Lung (tissue), 12 donors: ENCODE measurements around the gene NCOA1. TPM values are rescaled to one million over a fixed set of nuclear protein-coding genes. Genes with fewer than 3 reads are reported as not detected.
"Not testable (repeated sequence)": the region's sequence is repeated elsewhere in the genome, so short reads cannot be mapped to it uniquely, and the experiment has no call there.

ENCODE experiments used
- ATAC-seq: fragments of 200-7000 bp; cut with Tn5 transposase; one replicate; pipeline ENCODE4 v1.9.1; 2020; ENCODE audit warnings: moderate number of reproducible peaks; ENCODE audit not compliant: insufficient read depth, low FRiP score
- DNase-seq, 3 donors: peaks; one replicate each; pipeline ENCODE4 v3.0.0-alpha.2; 2013 to 2017
- H3K27ac ChIP-seq, 2 donors: one replicate each; pipeline ENCODE4 v1.5.1; 2013; ENCODE audit warnings: mild to moderate bottlenecking in 2 of 2, moderate library complexity in 2 of 2, control low read depth in 1 of 2, inconsistent platforms in 1 of 2, low read depth in 1 of 2, low read length in 1 of 2
- H3K27me3 ChIP-seq, 3 donors: one replicate each; pipeline ENCODE4 v1.5.1; 2013; ENCODE audit warnings: low read length in 2 of 3; ENCODE audit not compliant: control insufficient read depth in 3 of 3, insufficient read depth in 3 of 3
- H3K36me3 ChIP-seq, 4 donors: one replicate each; pipeline ENCODE4 v1.5.1; 2013; ENCODE audit warnings: low read length in 4 of 4, mild to moderate bottlenecking in 1 of 4, moderate library complexity in 1 of 4; ENCODE audit not compliant: control insufficient read depth in 4 of 4, insufficient read depth in 4 of 4
- H3K4me1 ChIP-seq, 5 donors: one replicate each; pipeline ENCODE4 v1.5.1; 2013; ENCODE audit warnings: low read length in 5 of 5, mild to moderate bottlenecking in 2 of 5, moderate library complexity in 1 of 5; ENCODE audit not compliant: control insufficient read depth in 5 of 5, insufficient read depth in 5 of 5
- H3K4me3 ChIP-seq: one replicate; pipeline ENCODE4 v1.5.1; 2013; ENCODE audit warnings: mild to moderate bottlenecking, control low read depth, moderate library complexity
- H3K9ac ChIP-seq, 2 donors: one replicate each; pipeline ENCODE4 v1.5.1; 2013; ENCODE audit warnings: low read length in 2 of 2, control low read depth in 1 of 2; ENCODE audit not compliant: insufficient read depth in 1 of 2
- H3K9me3 ChIP-seq, 4 donors: one replicate each; pipeline ENCODE4 v1.5.1; 2013; ENCODE audit warnings: low read length in 3 of 4, mild to moderate bottlenecking in 1 of 4, moderate library complexity in 1 of 4; ENCODE audit not compliant: control insufficient read depth in 4 of 4, insufficient read depth in 3 of 4
- WGBS, 2 donors: extraction: QIAGEN DNeasy Blood & Tissue Kit; methylation state at CpG; one replicate each; pipeline ENCODE4 v1.1.7; 2013; 5-methylcytosine and 5-hydroxymethylcytosine counted together
- polyA plus RNA-seq, 2 donors: library from polyadenylated mRNA; stranded (reverse); fragments of 200-250 nt; gene quantifications; one replicate each; pipeline ENCODE4 v1.2.1, GENCODE V29; 2013
- total RNA-seq, 2 donors: library from RNA; depleted of rRNA in 1 of 2; stranded (reverse); fragments of >200 nt in 1 of 2; gene quantifications; one replicate each; pipeline ENCODE4 v1.2.1, GENCODE V29; 2014 to 2021
- TF ChIP-seq, protein P1 (sequence below): IDR thresholded peaks from 2 replicates; pipeline ENCODE4 v1.5.1; 2012; ENCODE audit warnings: mild to moderate bottlenecking; ENCODE audit errors: control extremely low read depth, extremely low read depth
- donor health status: control.
- donor health status: control.
- donor health status: Bipolar disorder and iron deficiency.
- donor health status: healthy.
- donor health status: DM: yes; HTN: yes; CAD: no.

The NCOA1 gene
- total and polyA plus RNA-seq, 4 donors, result 8.3 to 123 (median 27.3) TPM

DNA sequence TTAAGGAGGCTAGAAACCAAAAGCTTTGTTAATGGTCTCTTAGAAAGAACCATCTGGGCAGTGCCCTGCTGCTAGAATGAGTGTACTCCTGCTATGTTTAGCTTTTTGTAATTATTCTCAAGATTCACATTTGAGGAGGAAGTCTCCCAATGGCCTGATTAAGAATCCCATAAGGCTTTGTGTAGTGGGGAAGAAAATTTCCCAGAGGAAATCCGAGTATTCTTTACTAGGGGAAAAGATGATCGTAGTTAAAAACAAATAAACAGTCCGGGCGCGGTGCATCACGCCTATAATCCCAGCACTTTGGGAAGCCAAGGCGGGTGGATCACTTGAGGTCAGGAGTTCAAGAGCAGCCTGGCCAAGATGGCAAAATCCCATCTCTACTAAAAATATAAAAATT, 184.3 kb downstream of the NCOA1 start:
- H3K36me3 ChIP-seq, result peaks cover 2 to 19% (median 5%) of the 10 kb centered on the region in 4 donors
- peaks cover 0 to 4% (median 0%) of the 10 kb centered on the region in 5 donors for H3K4me1 ChIP-seq
- H3K4me3 ChIP-seq, result no peak overlapping the region
- H3K9ac ChIP-seq, result no peak overlapping the region
- WGBS, 2 donors, result 69 to 87% methylated on average over 7 of the region's 7 CpGs
- ATAC-seq (no peak), DNase-seq (no peak)
- TF ChIP-seq, protein P1, sequence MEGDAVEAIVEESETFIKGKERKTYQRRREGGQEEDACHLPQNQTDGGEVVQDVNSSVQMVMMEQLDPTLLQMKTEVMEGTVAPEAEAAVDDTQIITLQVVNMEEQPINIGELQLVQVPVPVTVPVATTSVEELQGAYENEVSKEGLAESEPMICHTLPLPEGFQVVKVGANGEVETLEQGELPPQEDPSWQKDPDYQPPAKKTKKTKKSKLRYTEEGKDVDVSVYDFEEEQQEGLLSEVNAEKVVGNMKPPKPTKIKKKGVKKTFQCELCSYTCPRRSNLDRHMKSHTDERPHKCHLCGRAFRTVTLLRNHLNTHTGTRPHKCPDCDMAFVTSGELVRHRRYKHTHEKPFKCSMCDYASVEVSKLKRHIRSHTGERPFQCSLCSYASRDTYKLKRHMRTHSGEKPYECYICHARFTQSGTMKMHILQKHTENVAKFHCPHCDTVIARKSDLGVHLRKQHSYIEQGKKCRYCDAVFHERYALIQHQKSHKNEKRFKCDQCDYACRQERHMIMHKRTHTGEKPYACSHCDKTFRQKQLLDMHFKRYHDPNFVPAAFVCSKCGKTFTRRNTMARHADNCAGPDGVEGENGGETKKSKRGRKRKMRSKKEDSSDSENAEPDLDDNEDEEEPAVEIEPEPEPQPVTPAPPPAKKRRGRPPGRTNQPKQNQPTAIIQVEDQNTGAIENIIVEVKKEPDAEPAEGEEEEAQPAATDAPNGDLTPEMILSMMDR, result no peak
- no peaks in the 10 kb centered on the region for H3K27me3 ChIP-seq
- no peak overlapping the region for H3K27ac ChIP-seq
- no peaks in the 10 kb centered on the region for H3K9me3 ChIP-seq

DNA sequence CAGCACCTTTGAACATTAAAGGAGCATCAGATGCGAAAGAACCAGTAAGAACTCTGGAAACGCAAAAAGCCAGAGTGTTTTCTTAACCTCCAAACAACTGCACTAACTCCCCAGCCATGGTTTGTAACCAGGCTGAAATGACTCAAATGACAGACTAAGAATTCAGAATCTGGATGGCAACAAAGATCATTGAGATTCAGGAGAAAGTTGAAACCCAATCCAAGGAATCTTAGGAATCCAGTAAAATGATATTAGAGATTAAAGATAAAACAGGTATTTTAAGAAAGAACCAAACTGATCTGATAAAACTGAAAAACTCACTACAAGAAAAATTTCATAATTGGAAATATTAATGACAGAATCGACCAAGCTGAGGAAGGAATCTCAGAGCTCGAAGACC, 185.4 kb downstream of the NCOA1 start:
- Histone ChIP-seq H3K4me1 (peaks cover 0 to 4% (median 0%) of the 10 kb centered on the region in 5 donors), H3K4me3 (no peak overlapping the region), H3K9ac (no peak overlapping the region), H3K27ac (no peak overlapping the region), H3K9me3 (no peaks in the 10 kb centered on the region), H3K27me3 (no peaks in the 10 kb centered on the region), H3K36me3 (peaks cover 0 to 20% (median 7%) of the 10 kb centered on the region in 4 donors)
- ATAC-seq, result no peak
- no peak for DNase-seq
- WGBS, 2 donors, result 97% methylated on average over 4 of the region's 4 CpGs
- TF ChIP-seq, protein P1, result no peak

DNA sequence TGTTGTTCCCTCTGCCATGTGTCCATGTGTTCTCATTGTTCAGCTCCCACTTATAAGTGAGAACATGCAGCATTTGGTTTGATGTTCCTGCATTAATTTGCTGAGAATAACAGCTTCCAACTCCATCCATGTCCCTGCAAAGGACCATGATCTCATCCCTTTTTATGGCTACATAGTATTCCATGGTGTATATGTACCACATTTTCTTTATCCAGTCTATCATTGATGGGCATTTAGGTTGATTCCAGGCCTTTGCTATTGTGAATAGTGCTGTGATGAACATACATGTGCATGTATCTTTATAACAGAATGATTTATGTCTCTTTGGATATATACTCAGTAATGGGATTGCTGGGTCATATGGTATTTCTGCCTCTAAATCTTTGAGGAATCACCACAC, 187.0 kb downstream of the NCOA1 start:
- not testable (repeated sequence) for ATAC-seq, H3K9me3 ChIP-seq, H3K4me1 ChIP-seq, H3K4me3 ChIP-seq, DNase-seq, H3K27ac ChIP-seq, H3K9ac ChIP-seq, H3K27me3 ChIP-seq
- H3K36me3 ChIP-seq, result peaks cover 0 to 20% (median 7%) of the 10 kb centered on the region in 4 donors

DNA sequence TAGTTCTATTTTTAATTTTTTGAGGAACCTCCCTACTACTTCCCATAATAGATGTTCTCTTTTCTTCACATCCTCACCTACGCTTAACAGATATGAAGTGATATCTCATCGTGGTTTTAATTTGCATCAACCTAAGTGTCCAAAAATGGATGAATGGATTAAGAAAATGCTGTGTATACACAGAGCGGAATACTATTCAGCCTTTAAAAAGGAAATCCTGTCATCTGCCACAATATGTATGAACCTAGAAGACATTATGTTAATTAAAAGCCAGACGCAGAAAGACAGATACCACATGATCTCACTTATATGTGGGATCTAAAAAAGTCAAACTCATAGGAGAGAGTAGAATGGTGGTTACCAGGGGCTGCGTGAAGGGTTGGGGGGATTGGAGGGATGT, 189.1 kb downstream of the NCOA1 start:
- TF ChIP-seq, protein P1, result no peak
- 91 to 92% methylated on average over 5 of the region's 5 CpGs for WGBS, 2 donors

More for the DNA sequence above, 189.1 kb downstream of the NCOA1 start:
- no peaks in the 10 kb centered on the region for H3K9me3 ChIP-seq
- H3K27ac ChIP-seq, result no peak overlapping the region
- H3K4me3 ChIP-seq, result no peak overlapping the region
- no peak for DNase-seq
- H3K36me3 ChIP-seq, result peaks cover 0 to 18% (median 9%) of the 10 kb centered on the region in 4 donors
- H3K4me1 ChIP-seq, result peaks cover 0 to 4% (median 3%) of the 10 kb centered on the region in 5 donors
- H3K9ac ChIP-seq, result no peak overlapping the region
- no peaks in the 10 kb centered on the region for H3K27me3 ChIP-seq
- no peak for ATAC-seq
